ENCODE results near the gene TOMM6. TPM values are rescaled to one million over a fixed set of nuclear protein-coding genes. Genes with fewer than 3 reads are reported as not detected.

The TOMM6 gene
- total RNA-seq, 1 donor from 2014 or later = 133 TPM

DNA sequence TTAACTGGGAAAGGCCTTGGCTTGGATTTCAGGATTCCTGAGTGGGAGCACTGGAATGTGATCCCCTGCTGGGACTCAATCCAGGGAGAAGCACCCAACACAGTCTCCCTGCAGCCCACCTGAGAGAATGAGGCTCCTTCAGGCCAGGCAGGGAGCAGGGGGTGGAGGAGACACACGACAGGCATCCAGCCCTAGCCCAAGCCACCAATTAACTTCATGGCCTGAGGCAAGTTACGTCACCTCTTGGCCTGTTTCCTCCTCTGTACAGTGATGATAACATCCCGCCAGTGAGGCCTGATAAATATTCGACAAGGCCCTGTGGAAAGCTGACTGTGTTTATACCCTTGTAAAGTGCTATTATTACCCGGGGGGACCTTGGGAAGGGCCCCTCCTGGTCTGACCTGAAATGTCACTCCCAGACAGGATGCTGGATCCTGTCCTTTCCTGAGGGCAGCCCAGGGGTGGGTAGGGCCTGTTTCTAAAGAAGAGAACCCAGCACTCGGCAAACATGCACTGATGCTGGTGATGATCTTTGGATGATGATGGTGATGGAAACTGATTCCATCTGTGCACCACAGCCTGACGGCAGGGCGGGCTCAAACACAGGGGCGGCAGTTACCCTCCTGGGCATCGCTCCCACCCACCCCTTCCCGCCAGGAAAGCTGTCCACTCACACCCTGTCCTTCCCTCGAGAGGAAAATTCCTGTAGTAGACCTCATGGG, 20.2 kb upstream of the TOMM6 start:
- no peak for DNase-seq (ENCODE audit: extremely low spot score, unreplicated experiment)
- Mint-ChIP-seq H3K4me3 (ENCODE audit: unreplicated experiment) (no peak overlapping the region), H3K4me1 (ENCODE audit: unreplicated experiment) (peaks cover 10% of the 10 kb centered on the region), H3K9me3 (ENCODE audit: unreplicated experiment) (no peaks in the 10 kb centered on the region), H3K36me3 (ENCODE audit: unreplicated experiment) (peaks cover 6% of the 10 kb centered on the region), H3K27me3 (ENCODE audit: unreplicated experiment) (no peaks in the 10 kb centered on the region), H3K27ac (ENCODE audit: unreplicated experiment) (no peak overlapping the region)
- TF ChIP-seq, protein P1, sequence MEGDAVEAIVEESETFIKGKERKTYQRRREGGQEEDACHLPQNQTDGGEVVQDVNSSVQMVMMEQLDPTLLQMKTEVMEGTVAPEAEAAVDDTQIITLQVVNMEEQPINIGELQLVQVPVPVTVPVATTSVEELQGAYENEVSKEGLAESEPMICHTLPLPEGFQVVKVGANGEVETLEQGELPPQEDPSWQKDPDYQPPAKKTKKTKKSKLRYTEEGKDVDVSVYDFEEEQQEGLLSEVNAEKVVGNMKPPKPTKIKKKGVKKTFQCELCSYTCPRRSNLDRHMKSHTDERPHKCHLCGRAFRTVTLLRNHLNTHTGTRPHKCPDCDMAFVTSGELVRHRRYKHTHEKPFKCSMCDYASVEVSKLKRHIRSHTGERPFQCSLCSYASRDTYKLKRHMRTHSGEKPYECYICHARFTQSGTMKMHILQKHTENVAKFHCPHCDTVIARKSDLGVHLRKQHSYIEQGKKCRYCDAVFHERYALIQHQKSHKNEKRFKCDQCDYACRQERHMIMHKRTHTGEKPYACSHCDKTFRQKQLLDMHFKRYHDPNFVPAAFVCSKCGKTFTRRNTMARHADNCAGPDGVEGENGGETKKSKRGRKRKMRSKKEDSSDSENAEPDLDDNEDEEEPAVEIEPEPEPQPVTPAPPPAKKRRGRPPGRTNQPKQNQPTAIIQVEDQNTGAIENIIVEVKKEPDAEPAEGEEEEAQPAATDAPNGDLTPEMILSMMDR (IDR thresholded peaks at IDR 0.05) = no peak

DNA sequence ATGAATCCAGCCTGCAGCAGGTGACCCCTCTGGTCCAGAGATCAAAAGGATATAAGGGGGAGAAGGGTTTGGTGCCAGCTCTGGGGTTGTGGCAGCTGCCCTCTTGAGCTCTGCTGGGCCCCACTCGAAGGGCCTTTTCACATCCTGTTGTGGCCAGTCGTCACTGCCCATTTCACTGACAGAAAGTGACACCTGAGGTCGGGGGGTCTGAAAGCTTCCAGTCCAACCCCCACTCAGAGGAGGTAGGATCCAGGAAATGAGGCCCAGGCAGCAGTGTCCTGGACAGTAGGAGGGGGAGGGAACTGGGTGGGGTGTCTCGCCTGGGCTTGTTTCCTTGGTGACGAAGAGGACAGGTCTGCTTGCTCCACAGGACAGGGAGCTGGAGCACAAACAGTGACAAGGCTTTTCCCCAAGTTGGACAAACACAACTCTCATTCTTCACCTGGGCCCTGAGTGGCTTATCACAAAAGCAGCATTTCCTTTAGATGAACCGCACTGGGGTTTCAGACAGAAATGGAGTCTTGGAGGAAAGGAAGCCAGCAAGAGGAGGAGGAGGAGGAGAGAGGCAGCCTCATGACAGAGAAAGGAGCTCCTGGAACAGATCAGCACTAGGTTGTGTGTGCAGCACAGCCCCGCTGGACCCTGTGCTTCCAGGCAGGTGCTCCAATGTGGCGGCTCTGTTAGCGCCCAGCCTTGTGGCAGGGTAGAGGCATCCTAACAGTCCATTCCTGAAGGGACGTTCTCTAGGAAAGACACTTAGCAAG, 18.8 kb upstream of the TOMM6 start:
- Mint-ChIP-seq H3K4me1 (ENCODE audit: unreplicated experiment) (peaks cover 10% of the 10 kb centered on the region), H3K27ac (ENCODE audit: unreplicated experiment) (no peak overlapping the region), H3K36me3 (ENCODE audit: unreplicated experiment) (peaks cover 9% of the 10 kb centered on the region), H3K9me3 (ENCODE audit: unreplicated experiment) (no peaks in the 10 kb centered on the region), H3K27me3 (ENCODE audit: unreplicated experiment) (no peaks in the 10 kb centered on the region), H3K4me3 (ENCODE audit: unreplicated experiment) (no peak overlapping the region)
- TF ChIP-seq, protein P1 (IDR thresholded peaks at IDR 0.05) = no peak
- no peak for DNase-seq (ENCODE audit: extremely low spot score, unreplicated experiment)

DNA sequence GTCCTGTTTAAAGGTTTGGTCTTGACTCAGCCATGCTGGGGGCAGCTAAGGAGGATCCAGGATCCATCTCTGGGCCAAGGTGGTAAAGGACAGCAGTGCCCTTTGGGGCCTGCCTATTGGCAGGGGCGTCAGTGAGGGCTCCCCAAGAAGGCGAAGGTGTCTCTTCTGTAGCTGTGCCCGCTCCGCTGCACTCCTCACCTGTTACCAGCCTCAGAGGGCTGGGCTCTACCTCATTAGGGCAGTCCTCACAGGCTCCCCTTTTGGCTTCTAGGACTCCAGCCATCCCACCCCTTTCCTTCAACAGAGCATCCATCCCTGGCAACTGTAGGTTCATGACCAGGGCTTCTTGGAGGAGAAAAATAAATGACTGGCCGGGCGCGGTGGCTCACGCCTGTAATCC, 18.1 kb upstream of the TOMM6 start:
- TF ChIP-seq, protein P1 (IDR thresholded peaks at IDR 0.05) = no peak
- no peak for DNase-seq (ENCODE audit: extremely low spot score, unreplicated experiment)
- Mint-ChIP-seq H3K36me3 (ENCODE audit: unreplicated experiment) (peaks cover 9% of the 10 kb centered on the region), H3K9me3 (ENCODE audit: unreplicated experiment) (no peaks in the 10 kb centered on the region), H3K27me3 (ENCODE audit: unreplicated experiment) (no peaks in the 10 kb centered on the region), H3K4me3 (ENCODE audit: unreplicated experiment) (no peak overlapping the region), H3K4me1 (ENCODE audit: unreplicated experiment) (peaks cover 10% of the 10 kb centered on the region), H3K27ac (ENCODE audit: unreplicated experiment) (no peak overlapping the region)

DNA sequence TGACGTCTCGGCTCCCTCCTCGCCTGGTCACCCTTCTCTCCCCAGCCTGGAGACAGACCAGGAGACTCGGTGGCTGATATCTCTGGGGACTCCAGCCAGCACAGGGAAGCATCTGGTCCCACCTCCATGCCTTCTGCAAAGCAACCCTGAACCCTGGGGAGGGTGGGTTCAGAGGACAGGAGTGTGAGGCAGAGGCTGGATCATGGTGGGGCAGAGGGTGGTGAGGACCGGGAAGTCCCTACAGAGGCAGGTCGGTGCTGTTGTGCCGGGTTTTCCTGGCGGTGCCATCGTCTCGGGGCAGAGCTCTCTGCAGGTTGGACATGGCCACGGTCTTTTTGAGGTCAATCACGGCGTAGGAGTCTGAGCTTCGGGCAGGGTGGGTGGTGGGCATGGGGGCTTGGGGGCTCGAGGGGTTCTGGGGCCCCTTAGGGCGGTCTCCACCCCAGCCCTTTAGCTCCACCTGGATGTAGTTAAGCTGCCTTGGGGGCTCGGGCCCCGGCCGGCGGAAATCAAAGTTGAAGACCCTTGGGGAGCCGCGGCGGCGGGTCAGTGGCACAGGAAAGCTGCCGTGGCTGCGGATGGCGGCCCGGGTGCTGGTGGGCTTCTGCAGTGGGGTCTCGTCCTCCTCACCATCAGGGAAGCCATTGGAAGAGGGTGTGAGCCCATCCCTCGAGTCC, 17.0 kb upstream of the TOMM6 start:
- no peak overlapping the region for H3K4me3 Mint-ChIP-seq (ENCODE audit: unreplicated experiment)
- no peaks in the 10 kb centered on the region for H3K9me3 Mint-ChIP-seq (ENCODE audit: unreplicated experiment)
- H3K27me3 Mint-ChIP-seq (ENCODE audit: unreplicated experiment) = no peaks in the 10 kb centered on the region
- no peak for DNase-seq (ENCODE audit: extremely low spot score, unreplicated experiment)
- peaks cover 10% of the 10 kb centered on the region for H3K4me1 Mint-ChIP-seq (ENCODE audit: unreplicated experiment)
- no peak overlapping the region for H3K27ac Mint-ChIP-seq (ENCODE audit: unreplicated experiment)
- TF ChIP-seq, protein P1 (IDR thresholded peaks at IDR 0.05) = no peak
- H3K36me3 Mint-ChIP-seq (ENCODE audit: unreplicated experiment) = peaks cover 9% of the 10 kb centered on the region

Data from osteocyte (in vitro differentiated cells).